ENCODE measurements around the gene FBRS. TPM values are rescaled to one million over a fixed set of nuclear protein-coding genes. Genes with fewer than 3 reads are reported as not detected.

The FBRS gene
- total RNA-seq: 10 to 100 TPM; 19.9 to 52.1 (median 32.8) TPM

- peak within 1 kb of the TSS; percentile 62 to 98 (median 95) for H3K27ac ChIP-seq
- TF ChIP-seq, protein P1, sequence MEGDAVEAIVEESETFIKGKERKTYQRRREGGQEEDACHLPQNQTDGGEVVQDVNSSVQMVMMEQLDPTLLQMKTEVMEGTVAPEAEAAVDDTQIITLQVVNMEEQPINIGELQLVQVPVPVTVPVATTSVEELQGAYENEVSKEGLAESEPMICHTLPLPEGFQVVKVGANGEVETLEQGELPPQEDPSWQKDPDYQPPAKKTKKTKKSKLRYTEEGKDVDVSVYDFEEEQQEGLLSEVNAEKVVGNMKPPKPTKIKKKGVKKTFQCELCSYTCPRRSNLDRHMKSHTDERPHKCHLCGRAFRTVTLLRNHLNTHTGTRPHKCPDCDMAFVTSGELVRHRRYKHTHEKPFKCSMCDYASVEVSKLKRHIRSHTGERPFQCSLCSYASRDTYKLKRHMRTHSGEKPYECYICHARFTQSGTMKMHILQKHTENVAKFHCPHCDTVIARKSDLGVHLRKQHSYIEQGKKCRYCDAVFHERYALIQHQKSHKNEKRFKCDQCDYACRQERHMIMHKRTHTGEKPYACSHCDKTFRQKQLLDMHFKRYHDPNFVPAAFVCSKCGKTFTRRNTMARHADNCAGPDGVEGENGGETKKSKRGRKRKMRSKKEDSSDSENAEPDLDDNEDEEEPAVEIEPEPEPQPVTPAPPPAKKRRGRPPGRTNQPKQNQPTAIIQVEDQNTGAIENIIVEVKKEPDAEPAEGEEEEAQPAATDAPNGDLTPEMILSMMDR (IDR thresholded peaks at IDR 0.05): peak in 3 of 4 experiments; percentile 83 to 88 (median 85)
- TF ChIP-seq POLR2AphosphoS5 (IDR thresholded peaks at IDR 0.05): peak; percentile 76
- TF ChIP-seq EP300 (IDR thresholded peaks at IDR 0.05): no peak
- peak; percentile 71 to 90 for TF ChIP-seq POLR2A (IDR thresholded peaks at IDR 0.05)
- no peaks in the 10 kb centered on the region for H3K27me3 ChIP-seq
- H3K9me3 ChIP-seq: no peaks in the 10 kb centered on the region
- H3K4me3 ChIP-seq: peak within 1 kb of the TSS; percentile 96 to 98
- ATAC-seq: peak; percentile 88
- peaks cover 0 to 63% of the 10 kb centered on the region in 2 donors for H3K36me3 ChIP-seq
- H3K4me1 ChIP-seq: peaks cover 0 to 60% (median 26%) of the 10 kb centered on the region in 3 donors
- WGBS, 2 donors (ENCODE audit: low coverage in 1 of 2): 0 to 1% methylated on average over 19 to 20 of the region's 86 CpGs
Measured at GRCh38 chr16:30657866-30658730, at the start of gene FBRS. TSS of gene FBRS (plus strand) at chr16:30658431. CDS start at chr16:30659519, 1,088 bp downstream.

DNA sequence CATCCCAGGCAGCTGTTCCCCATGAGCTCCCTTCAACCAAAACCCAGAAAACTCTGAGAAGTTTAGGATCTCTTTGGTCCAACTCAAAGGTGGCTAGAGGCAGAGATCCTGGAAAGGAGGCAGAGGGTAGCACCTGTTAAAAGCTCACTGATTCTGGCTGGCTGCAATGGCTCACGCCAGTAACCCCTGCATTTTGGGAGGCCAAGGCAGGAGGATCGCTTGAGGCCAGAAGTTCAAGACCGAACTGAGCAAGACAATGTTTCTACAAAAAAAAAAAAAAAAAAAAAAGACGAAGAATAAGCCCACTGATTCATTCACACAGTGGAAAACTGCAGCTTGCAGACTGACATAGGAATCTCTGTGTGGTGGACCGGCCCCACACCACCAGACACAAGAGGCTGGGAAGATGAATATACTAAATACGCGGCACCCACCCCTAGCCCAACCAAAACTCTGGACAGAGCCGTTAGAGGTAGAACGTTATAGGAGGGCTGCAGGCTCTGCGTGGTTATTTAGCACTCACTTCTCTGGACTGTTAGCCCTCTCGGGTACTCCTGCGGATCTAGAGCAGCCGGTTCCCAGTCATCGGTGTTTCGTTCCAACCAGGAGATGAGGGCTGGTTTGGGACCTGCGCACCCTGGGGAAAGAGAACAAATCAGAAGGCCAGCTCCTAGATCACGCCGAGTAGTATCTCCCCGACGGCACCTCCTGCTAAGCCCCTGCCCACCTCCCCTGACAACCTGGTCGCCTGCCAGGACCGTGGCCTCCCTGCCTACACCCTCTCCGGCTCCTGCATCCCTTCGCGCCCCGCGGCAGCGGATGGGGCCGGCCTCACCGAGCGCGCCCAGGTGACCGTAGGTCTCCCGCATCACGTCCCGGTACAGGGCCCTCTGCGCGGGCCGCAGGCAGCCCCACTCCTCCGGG lies 49.0 kb upstream of the FBRS start:
- peaks cover 0 to 38% of the 10 kb centered on the region in 2 donors for H3K36me3 ChIP-seq
- 13 to 28% methylated on average over 7 to 13 of the region's 40 CpGs for WGBS, 2 donors (ENCODE audit: low coverage in 1 of 2)
- H3K9me3 ChIP-seq: no peaks in the 10 kb centered on the region
- ATAC-seq: peak; percentile 57
- H3K4me1 ChIP-seq: peaks cover 0 to 32% (median 0%) of the 10 kb centered on the region in 3 donors
- H3K27ac ChIP-seq: peak overlapping the region; percentile 74 to 98 (median 96)
- TF ChIP-seq POLR2AphosphoS5 (IDR thresholded peaks at IDR 0.05) (no peak), EP300 (IDR thresholded peaks at IDR 0.05) (no peak), POLR2A (IDR thresholded peaks at IDR 0.05) (no peak)
- TF ChIP-seq, protein P1 (IDR thresholded peaks at IDR 0.05): no peak
- peak overlapping the region; percentile 61 to 86 for H3K4me3 ChIP-seq
- no peaks in the 10 kb centered on the region for H3K27me3 ChIP-seq

DNA sequence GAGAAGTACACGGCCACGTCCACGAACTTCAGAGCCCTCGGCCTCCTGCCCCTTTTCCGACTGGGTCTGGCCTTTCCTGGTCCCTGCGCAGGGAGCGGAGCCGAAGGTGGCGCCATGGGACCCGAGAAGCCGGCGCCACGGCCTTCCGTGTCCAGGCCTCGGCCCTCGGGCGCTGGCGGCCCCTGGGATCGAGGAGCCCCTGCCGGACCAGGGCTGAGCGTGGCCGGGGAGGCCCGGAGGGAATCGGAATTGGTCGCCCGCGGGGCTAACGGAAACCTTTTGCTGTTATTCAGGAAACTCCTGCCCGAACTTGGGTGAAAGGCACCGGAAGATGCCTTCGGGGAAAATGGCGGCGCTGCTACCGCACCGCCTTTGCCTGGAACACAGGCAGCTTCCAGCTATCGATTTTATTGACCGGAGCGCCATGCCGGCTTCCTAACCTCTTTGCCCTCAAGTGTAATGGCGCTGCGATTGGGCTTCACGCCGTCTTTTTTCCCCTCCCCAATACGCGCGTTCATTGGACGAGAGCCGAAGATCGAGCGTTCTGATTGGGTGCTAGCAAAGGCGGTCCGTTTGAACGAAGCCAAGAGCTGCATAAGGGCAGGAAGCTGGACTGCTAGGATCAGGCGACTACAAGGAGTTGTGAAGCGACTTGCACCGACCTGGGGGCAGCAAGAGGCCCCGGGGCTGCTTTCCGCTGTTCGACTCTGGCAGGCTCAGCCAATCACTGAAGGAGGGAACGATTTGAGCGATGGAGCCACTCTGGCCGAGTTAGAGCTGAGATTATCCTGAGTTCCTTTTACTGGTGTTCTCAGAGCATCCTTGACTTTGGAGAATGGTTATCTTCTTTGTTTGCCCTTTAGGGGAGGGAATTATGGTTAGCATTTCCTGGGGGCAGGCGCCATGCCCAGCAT lies 48.0 kb upstream of the FBRS start, which contains the start of gene ZNF689:
ZNF689 (minus strand) TSS at position 464 of the 914 bp plus-strand sequence; CDS start at position 116, 348 bp downstream.
- 1% methylated on average over 21 of the region's 63 CpGs; no CpG with 5 or more reads in 1 of the 2 donors for whole genome bisulfite sequencing, 2 donors (ENCODE audit: low coverage in 1 of 2)
- ATAC-seq: peak; percentile 99
- Histone ChIP-seq H3K27me3 (peaks cover 5% of the 10 kb centered on the region), H3K9me3 (no peaks in the 10 kb centered on the region), H3K4me3 (peak within 1 kb of the TSS; percentile 61 to 86), H3K4me1 (peaks cover 0 to 32% (median 0%) of the 10 kb centered on the region in 3 donors), H3K27ac (peak within 1 kb of the TSS; percentile 74 to 98 (median 96)), H3K36me3 (peaks cover 0 to 29% of the 10 kb centered on the region in 2 donors)
- TF ChIP-seq EP300 (IDR thresholded peaks at IDR 0.05): no peak
- TF ChIP-seq, protein P1 (IDR thresholded peaks at IDR 0.05): peak in 1 of 4 experiments; percentile 11
- TF ChIP-seq POLR2AphosphoS5 (IDR thresholded peaks at IDR 0.05): peak; percentile 45
- peak; percentile 31 to 48 for TF ChIP-seq POLR2A (IDR thresholded peaks at IDR 0.05)

Data from gastroesophageal sphincter (tissue), 4 donors.